Activated naive CD4-positive, alpha-beta T cell treated with anti-CD3 and anti-CD28 coated beads, Interleukin-2, amount 10 ng/mL, durations not matched to agents 7 days and 5 days (primary cell): ENCODE data around the gene PRAMEF11.
"Not testable (repeated sequence)": the region's sequence is repeated elsewhere in the genome, so short reads cannot be mapped to it uniquely, and the experiment has no call there.

Source experiments
- CTCF ChIA-PET: fragments of 350-600 bp; sonication (Branson Sonifier 250); formaldehyde crosslinking; loops from one replicate; lab custom pipeline; 2021; ENCODE audit warnings: antibody characterized with exemption; lab: Charles Lee
- DNase-seq: peaks from one replicate; pipeline ENCODE4 v3.0.0-alpha.2; 2020
- H3K27ac Mint-ChIP-seq: one replicate; pipeline ENCODE4 v1.8.0; 2021; ENCODE audit warnings: mild to moderate bottlenecking, moderate library complexity, mixed read lengths
- H3K27me3 Mint-ChIP-seq: one replicate; pipeline ENCODE4 v1.8.0; 2021; ENCODE audit warnings: mild to moderate bottlenecking, mixed read lengths
- H3K36me3 Mint-ChIP-seq: one replicate; pipeline ENCODE4 v1.8.0; 2021; ENCODE audit warnings: mixed read lengths
- H3K4me1 Mint-ChIP-seq: one replicate; pipeline ENCODE4 v1.8.0; 2021; ENCODE audit warnings: mixed read lengths
- H3K4me3 Mint-ChIP-seq: one replicate; pipeline ENCODE4 v1.8.0; 2021; ENCODE audit warnings: mild to moderate bottlenecking, moderate library complexity, mixed read lengths
- H3K9me3 Mint-ChIP-seq: one replicate; pipeline ENCODE4 v1.8.0; 2021; ENCODE audit warnings: mixed read lengths

PRAMEF11 gene

GRCh38 chr1:12783783-12784182 is 47.4 kb downstream of the PRAMEF11 start:
- H3K36me3 Mint-ChIP-seq, DNase-seq, H3K4me3 Mint-ChIP-seq: not testable (repeated sequence)

GRCh38 chr1:12781488-12781887 is 49.7 kb downstream of the PRAMEF11 start:
- H3K27ac Mint-ChIP-seq, H3K4me3 Mint-ChIP-seq, H3K4me1 Mint-ChIP-seq, CTCF ChIA-PET, H3K36me3 Mint-ChIP-seq, DNase-seq, H3K27me3 Mint-ChIP-seq: not testable (repeated sequence)
- H3K9me3 Mint-ChIP-seq: peaks cover 23% of the 10 kb centered on the region

More at GRCh38 chr1:12783783-12784182, 47.4 kb downstream of the PRAMEF11 start:
- peaks cover 26% of the 10 kb centered on the region for H3K9me3 Mint-ChIP-seq
- H3K27me3 Mint-ChIP-seq, H3K27ac Mint-ChIP-seq, CTCF ChIA-PET, H3K4me1 Mint-ChIP-seq: not testable (repeated sequence)

- Mint-ChIP-seq H3K4me1 (no peaks in the 10 kb centered on the region), H3K27ac (no peak overlapping the region), H3K36me3 (no peaks in the 10 kb centered on the region), H3K9me3 (peaks cover 5% of the 10 kb centered on the region), H3K27me3 (peaks cover 16% of the 10 kb centered on the region), H3K4me3 (no peak overlapping the region)
- DNase-seq: no peak
- CTCF ChIA-PET: no interaction called here
Measured at GRCh38 chr1:12778907-12779306, 52.3 kb downstream of the PRAMEF11 start.

DNA sequence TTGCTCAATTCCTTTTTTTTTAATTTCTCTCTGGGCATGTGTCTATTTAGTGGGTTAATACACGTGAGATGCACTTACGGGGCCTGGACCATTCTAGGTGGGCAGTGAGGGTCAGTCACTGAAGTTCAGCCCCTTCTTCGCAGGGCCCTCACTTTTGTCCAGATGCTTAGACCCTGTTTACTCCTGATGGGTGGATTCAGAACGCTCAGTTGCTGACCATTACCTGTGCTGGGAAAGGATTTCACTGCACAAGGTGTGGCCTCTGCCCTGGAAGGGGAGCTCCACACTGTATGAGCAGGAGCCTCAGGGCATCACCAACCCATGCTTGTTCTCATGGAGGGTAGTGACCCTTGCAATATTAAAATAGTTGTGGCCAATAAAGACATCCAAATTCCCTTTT is 53.1 kb downstream of the PRAMEF11 start:
- Mint-ChIP-seq H3K36me3 (no peaks in the 10 kb centered on the region), H3K27ac (no peak overlapping the region), H3K27me3 (peaks cover 16% of the 10 kb centered on the region), H3K4me1 (no peaks in the 10 kb centered on the region), H3K4me3 (no peak overlapping the region), H3K9me3 (no peaks in the 10 kb centered on the region)
- CTCF ChIA-PET: no interaction called here
- DNase-seq: no peak

- no peaks in the 10 kb centered on the region for H3K9me3 Mint-ChIP-seq
- no peak overlapping the region for H3K27ac Mint-ChIP-seq
- no peak for DNase-seq
- H3K4me3 Mint-ChIP-seq: no peak overlapping the region
- CTCF ChIA-PET: no interaction called here
- H3K36me3 Mint-ChIP-seq: no peaks in the 10 kb centered on the region
- no peaks in the 10 kb centered on the region for H3K4me1 Mint-ChIP-seq
- H3K27me3 Mint-ChIP-seq: peaks cover 16% of the 10 kb centered on the region
Measured at GRCh38 chr1:12776801-12777557, 54.2 kb downstream of the PRAMEF11 start.

GRCh38 chr1:12775443-12775842 is 55.8 kb downstream of the PRAMEF11 start:
- no peaks in the 10 kb centered on the region for H3K4me1 Mint-ChIP-seq
- CTCF ChIA-PET: no interaction called here
- peaks cover 23% of the 10 kb centered on the region for H3K27me3 Mint-ChIP-seq
- no peak overlapping the region for H3K27ac Mint-ChIP-seq
- H3K9me3 Mint-ChIP-seq: no peaks in the 10 kb centered on the region
- no peaks in the 10 kb centered on the region for H3K36me3 Mint-ChIP-seq
- DNase-seq: no peak
- no peak overlapping the region for H3K4me3 Mint-ChIP-seq

DNA sequence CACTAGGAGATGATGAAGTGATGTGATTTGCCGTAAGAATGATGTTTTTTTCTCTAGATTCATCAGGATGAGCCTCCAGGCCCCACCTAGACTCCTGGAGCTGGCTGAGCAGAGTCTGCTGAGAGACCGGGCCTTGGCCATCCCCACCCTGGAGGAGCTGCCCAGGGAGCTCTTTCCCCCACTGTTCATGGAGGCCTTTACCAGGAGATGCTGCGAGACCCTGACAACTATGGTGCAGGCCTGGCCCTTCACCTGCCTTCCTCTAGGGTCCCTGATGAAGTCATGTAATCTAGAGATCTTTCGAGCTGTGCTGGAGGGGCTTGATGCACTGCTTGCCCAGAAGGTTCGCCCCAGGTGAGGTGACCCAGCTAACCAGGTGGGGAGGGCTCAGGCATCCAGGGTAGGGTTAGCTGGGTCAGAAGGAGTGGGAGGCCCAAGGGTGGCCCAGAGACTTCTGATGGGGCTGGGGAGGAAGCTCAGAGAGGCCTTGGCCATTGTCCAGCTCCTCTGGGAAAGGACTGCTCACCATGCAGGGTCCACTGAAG is 56.3 kb downstream of the PRAMEF11 start:
- no peaks in the 10 kb centered on the region for H3K4me1 Mint-ChIP-seq
- no peaks in the 10 kb centered on the region for H3K36me3 Mint-ChIP-seq
- CTCF ChIA-PET: no interaction called here
- no peak for DNase-seq
- no peaks in the 10 kb centered on the region for H3K9me3 Mint-ChIP-seq
- no peak overlapping the region for H3K27ac Mint-ChIP-seq
- H3K27me3 Mint-ChIP-seq: peaks cover 28% of the 10 kb centered on the region
- no peak overlapping the region for H3K4me3 Mint-ChIP-seq
